ENCODE results near the gene DDX51.

DDX51 gene

DNA sequence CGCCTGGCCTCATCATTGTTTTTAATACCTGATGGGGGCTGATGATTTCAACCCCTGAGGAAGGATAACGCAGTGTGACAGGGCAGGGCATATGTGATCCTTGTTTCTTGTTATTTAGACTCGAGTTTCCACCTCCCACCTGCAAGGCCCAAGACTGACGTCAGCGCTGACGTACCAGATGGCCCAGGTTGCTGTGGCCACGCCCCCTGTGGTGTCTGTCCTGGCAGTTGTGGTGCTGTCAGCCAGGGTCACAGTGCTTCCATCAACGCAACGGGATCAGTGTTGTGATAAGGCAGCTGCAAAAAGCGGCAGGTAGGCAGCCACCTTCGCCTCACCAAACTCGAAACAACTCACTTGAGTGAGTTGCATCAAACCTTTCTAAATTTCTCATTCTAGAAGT, 18.4 kb downstream of the DDX51 start:
- H3K18ac ChIP-seq (ENCODE audit: low read length), result no peak overlapping the region
- DNase-seq, result no peak
- H3K23ac ChIP-seq (ENCODE audit: low read length), result no peak overlapping the region
- no peak overlapping the region for H3K4me3 ChIP-seq (ENCODE audit: low read length)
- H3K4ac ChIP-seq (ENCODE audit: low read depth, low read length), result no peak overlapping the region
- no peak overlapping the region for H3K56ac ChIP-seq (ENCODE audit: low read length)
- H3K36me3 ChIP-seq (ENCODE audit: control insufficient read depth, insufficient read depth, low read length), result peaks cover 10% of the 10 kb centered on the region
- no peak overlapping the region for H3K27ac ChIP-seq (ENCODE audit: low read depth, low read length)
- H2BK15ac ChIP-seq (replicated peaks; ENCODE audit: low read depth), result no peak overlapping the region
- H2AK5ac ChIP-seq (ENCODE audit: low read length), result no peak overlapping the region
- no CpG with 5 or more reads among the region's 12 CpGs for WGBS (ENCODE audit: extremely low coverage, insufficient coverage, low lambda C conversion rate)
- no peaks in the 10 kb centered on the region for H3K27me3 ChIP-seq (ENCODE audit: insufficient read depth, low read length, poor library complexity)
- no peak overlapping the region for H3K9ac ChIP-seq (ENCODE audit: low read length)
- no peak overlapping the region for H4K5ac ChIP-seq (ENCODE audit: low read length)
- no peak overlapping the region for H3K4me2 ChIP-seq (ENCODE audit: low read length)
- H2BK5ac ChIP-seq (ENCODE audit: low read length), result no peak overlapping the region
- no peaks in the 10 kb centered on the region for H3K79me2 ChIP-seq (ENCODE audit: control insufficient read depth, insufficient read depth, low read length)
- no peaks in the 10 kb centered on the region for H3K79me1 ChIP-seq (ENCODE audit: low read length)
- H4K8ac ChIP-seq (ENCODE audit: low read depth, low read length), result no peak overlapping the region
- H3K4me1 ChIP-seq (ENCODE audit: control insufficient read depth, low read depth, low read length), result no peaks in the 10 kb centered on the region
- no peak overlapping the region for H2BK120ac ChIP-seq (ENCODE audit: low read depth, low read length)

DNA sequence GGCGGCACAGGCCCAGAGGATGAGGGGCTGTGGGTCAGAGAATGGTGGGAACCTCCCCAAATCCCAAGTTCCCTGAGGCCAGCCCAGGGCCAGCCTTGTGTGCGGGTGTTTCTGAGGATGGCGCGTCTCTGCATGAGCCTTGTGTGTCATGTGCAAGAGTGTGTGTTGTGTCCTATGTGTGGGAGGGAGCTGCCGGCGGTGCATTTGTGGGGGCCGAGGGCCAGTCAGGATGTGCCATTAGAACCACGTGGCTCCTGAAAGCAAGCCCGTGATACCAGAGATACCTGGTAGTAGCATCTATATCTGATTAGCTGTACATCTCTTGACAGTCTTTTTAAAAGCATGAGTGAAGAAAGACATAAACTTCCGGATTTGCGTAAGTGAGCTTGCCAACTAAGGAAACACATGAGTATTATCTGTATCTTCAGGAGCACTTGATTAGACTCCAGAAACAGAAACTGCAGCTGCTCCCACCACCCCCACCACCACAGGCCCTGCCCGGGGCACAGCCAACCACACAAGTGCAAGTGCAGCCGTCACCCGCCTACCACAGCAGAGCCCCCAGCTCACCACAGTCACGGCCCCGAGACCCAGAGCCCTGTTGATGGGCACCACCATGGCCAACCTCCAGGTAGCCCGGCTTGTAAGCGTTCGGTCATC, 19.2 kb downstream of the DDX51 start:
- Histone ChIP-seq H3K36me3 (ENCODE audit: control insufficient read depth, insufficient read depth, low read length) (peaks cover 10% of the 10 kb centered on the region), H4K8ac (ENCODE audit: low read depth, low read length) (no peak overlapping the region), H3K4ac (ENCODE audit: low read depth, low read length) (no peak overlapping the region), H3K27ac (ENCODE audit: low read depth, low read length) (no peak overlapping the region), H3K9ac (ENCODE audit: low read length) (no peak overlapping the region), H3K79me2 (ENCODE audit: control insufficient read depth, insufficient read depth, low read length) (no peaks in the 10 kb centered on the region), H3K27me3 (ENCODE audit: insufficient read depth, low read length, poor library complexity) (no peaks in the 10 kb centered on the region), H3K23ac (ENCODE audit: low read length) (no peak overlapping the region), H2BK120ac (ENCODE audit: low read depth, low read length) (no peak overlapping the region), H3K4me3 (ENCODE audit: low read length) (no peak overlapping the region), H4K5ac (ENCODE audit: low read length) (no peak overlapping the region), H3K79me1 (ENCODE audit: low read length) (no peaks in the 10 kb centered on the region), H3K4me1 (ENCODE audit: control insufficient read depth, low read depth, low read length) (no peaks in the 10 kb centered on the region), H3K56ac (ENCODE audit: low read length) (no peak overlapping the region), H2BK15ac (replicated peaks; ENCODE audit: low read depth) (no peak overlapping the region), H3K4me2 (ENCODE audit: low read length) (no peak overlapping the region), H2BK5ac (ENCODE audit: low read length) (no peak overlapping the region), H3K18ac (ENCODE audit: low read length) (no peak overlapping the region), H2AK5ac (ENCODE audit: low read length) (no peak overlapping the region)
- no peak for DNase-seq
- no CpG with 5 or more reads among the region's 19 CpGs for WGBS (ENCODE audit: extremely low coverage, insufficient coverage, low lambda C conversion rate)

DNA sequence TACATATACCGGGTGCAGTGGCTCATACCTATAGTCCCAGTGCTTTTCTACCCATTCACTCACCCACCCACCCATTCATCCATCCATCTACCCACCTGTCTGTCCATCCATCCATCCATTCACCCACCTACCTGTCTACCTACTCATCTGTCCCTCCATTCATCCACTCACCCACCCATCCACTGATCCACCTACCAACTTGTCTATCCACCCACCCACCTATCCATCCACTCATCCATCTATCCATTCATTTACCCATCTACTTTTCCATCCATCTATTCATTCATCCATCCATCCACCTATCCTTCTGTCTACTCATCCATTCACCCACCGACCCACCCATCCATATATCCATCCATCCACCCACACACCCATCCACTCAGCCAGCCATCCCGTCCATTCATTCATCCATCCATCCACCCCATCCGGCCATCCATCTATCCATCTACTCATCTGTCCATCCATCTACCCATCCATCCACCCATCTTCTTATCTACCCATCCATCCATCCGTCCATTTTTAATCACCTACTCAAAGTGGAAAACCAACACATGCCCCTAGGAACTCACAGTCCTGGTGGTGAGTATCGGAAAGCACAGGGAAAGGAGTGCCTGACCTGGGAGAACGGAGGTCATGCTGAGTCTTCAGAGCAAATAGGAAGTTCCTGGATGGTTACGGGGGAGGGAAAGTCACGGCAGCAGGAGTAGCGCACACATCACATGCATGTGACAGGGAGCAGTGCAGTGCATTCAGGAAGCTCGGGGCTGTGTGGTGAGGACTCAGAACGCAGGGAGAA, 20.0 kb downstream of the DDX51 start:
- Histone ChIP-seq H3K27ac (ENCODE audit: low read depth, low read length) (no peak overlapping the region), H3K79me1 (ENCODE audit: low read length) (no peaks in the 10 kb centered on the region), H2BK5ac (ENCODE audit: low read length) (no peak overlapping the region), H3K56ac (ENCODE audit: low read length) (no peak overlapping the region), H3K36me3 (ENCODE audit: control insufficient read depth, insufficient read depth, low read length) (peaks cover 10% of the 10 kb centered on the region), H2AK5ac (ENCODE audit: low read length) (no peak overlapping the region), H3K4me1 (ENCODE audit: control insufficient read depth, low read depth, low read length) (no peaks in the 10 kb centered on the region), H4K8ac (ENCODE audit: low read depth, low read length) (no peak overlapping the region), H3K9ac (ENCODE audit: low read length) (no peak overlapping the region), H3K79me2 (ENCODE audit: control insufficient read depth, insufficient read depth, low read length) (no peaks in the 10 kb centered on the region), H3K4me2 (ENCODE audit: low read length) (no peak overlapping the region), H3K18ac (ENCODE audit: low read length) (no peak overlapping the region), H3K27me3 (ENCODE audit: insufficient read depth, low read length, poor library complexity) (no peaks in the 10 kb centered on the region), H3K23ac (ENCODE audit: low read length) (no peak overlapping the region), H3K4me3 (ENCODE audit: low read length) (no peak overlapping the region), H3K4ac (ENCODE audit: low read depth, low read length) (no peak overlapping the region), H2BK120ac (ENCODE audit: low read depth, low read length) (no peak overlapping the region), H4K5ac (ENCODE audit: low read length) (no peak overlapping the region), H2BK15ac (replicated peaks; ENCODE audit: low read depth) (no peak overlapping the region)
- DNase-seq, result no peak
- no CpG with 5 or more reads among the region's 12 CpGs for WGBS (ENCODE audit: extremely low coverage, insufficient coverage, low lambda C conversion rate)

DNA sequence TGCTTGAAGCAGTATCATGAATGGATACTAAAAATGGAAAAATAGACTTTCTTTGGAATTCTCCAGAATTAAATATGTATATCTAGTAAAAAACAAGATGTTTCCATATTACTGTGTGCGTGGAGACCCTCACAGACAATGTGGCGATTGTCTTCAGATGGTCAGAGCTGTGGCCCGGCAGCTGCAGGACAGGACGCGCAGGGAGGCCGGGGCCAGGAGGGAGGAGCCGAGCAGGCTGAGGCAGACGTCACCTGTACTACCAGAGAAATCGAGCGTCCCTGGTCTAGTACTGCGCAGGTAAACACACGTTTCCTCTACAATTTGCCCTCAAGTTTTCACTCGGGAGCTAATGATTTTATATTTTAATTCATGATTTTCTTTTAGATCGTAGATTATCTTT, 22.8 kb downstream of the DDX51 start:
- Histone ChIP-seq H3K36me3 (ENCODE audit: control insufficient read depth, insufficient read depth, low read length) (peaks cover 3% of the 10 kb centered on the region), H2AK5ac (ENCODE audit: low read length) (no peak overlapping the region), H3K4ac (ENCODE audit: low read depth, low read length) (no peak overlapping the region), H3K9ac (ENCODE audit: low read length) (no peak overlapping the region), H3K79me1 (ENCODE audit: low read length) (no peaks in the 10 kb centered on the region), H2BK5ac (ENCODE audit: low read length) (no peak overlapping the region), H3K23ac (ENCODE audit: low read length) (no peak overlapping the region), H2BK15ac (replicated peaks; ENCODE audit: low read depth) (no peak overlapping the region), H3K56ac (ENCODE audit: low read length) (no peak overlapping the region), H3K4me3 (ENCODE audit: low read length) (no peak overlapping the region), H4K5ac (ENCODE audit: low read length) (no peak overlapping the region), H3K18ac (ENCODE audit: low read length) (no peak overlapping the region), H3K4me2 (ENCODE audit: low read length) (no peak overlapping the region), H3K79me2 (ENCODE audit: control insufficient read depth, insufficient read depth, low read length) (no peaks in the 10 kb centered on the region), H3K27ac (ENCODE audit: low read depth, low read length) (no peak overlapping the region), H2BK120ac (ENCODE audit: low read depth, low read length) (no peak overlapping the region), H3K27me3 (ENCODE audit: insufficient read depth, low read length, poor library complexity) (no peaks in the 10 kb centered on the region), H3K4me1 (ENCODE audit: control insufficient read depth, low read depth, low read length) (no peaks in the 10 kb centered on the region), H4K8ac (ENCODE audit: low read depth, low read length) (no peak overlapping the region)
- DNase-seq, result no peak
- no CpG with 5 or more reads among the region's 14 CpGs for WGBS (ENCODE audit: extremely low coverage, insufficient coverage, low lambda C conversion rate)

DNA sequence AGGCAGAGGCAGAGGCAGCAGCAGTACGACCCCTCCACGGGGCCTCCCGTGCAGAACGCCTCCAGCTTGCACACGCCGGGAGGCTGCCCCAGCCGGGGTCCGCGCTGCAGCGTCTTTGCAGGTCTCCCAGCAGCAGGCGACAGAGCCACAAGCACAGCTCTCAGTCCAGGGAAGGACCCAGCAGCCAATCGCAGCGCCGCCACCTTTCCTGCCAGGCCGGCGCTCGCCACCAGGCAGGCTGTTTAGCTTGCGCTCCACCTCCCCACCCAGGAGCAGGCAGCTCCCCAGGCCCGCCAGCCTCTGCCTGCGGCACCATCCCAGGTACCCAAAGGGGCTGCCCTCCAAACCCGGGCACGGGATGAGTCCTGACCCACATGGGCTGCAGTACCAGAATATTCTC, 25.2 kb downstream of the DDX51 start:
- no peak overlapping the region for H3K18ac ChIP-seq (ENCODE audit: low read length)
- no peak overlapping the region for H2BK120ac ChIP-seq (ENCODE audit: low read depth, low read length)
- no peak overlapping the region for H3K4me2 ChIP-seq (ENCODE audit: low read length)
- no peaks in the 10 kb centered on the region for H3K4me1 ChIP-seq (ENCODE audit: control insufficient read depth, low read depth, low read length)
- H3K9ac ChIP-seq (ENCODE audit: low read length), result no peak overlapping the region
- no peak overlapping the region for H2BK5ac ChIP-seq (ENCODE audit: low read length)
- no peak for DNase-seq
- no peaks in the 10 kb centered on the region for H3K27me3 ChIP-seq (ENCODE audit: insufficient read depth, low read length, poor library complexity)
- no peak overlapping the region for H3K23ac ChIP-seq (ENCODE audit: low read length)
- no peak overlapping the region for H3K4ac ChIP-seq (ENCODE audit: low read depth, low read length)
- no peak overlapping the region for H4K5ac ChIP-seq (ENCODE audit: low read length)
- H2AK5ac ChIP-seq (ENCODE audit: low read length), result no peak overlapping the region
- H3K4me3 ChIP-seq (ENCODE audit: low read length), result no peak overlapping the region
- no peaks in the 10 kb centered on the region for H3K79me2 ChIP-seq (ENCODE audit: control insufficient read depth, insufficient read depth, low read length)
- no peak overlapping the region for H3K27ac ChIP-seq (ENCODE audit: low read depth, low read length)
- no peaks in the 10 kb centered on the region for H3K79me1 ChIP-seq (ENCODE audit: low read length)
- H4K8ac ChIP-seq (ENCODE audit: low read depth, low read length), result no peak overlapping the region
- WGBS (ENCODE audit: extremely low coverage, insufficient coverage, low lambda C conversion rate), result no CpG with 5 or more reads among the region's 22 CpGs
- no peak overlapping the region for H2BK15ac ChIP-seq (replicated peaks; ENCODE audit: low read depth)
- no peak overlapping the region for H3K56ac ChIP-seq (ENCODE audit: low read length)
- peaks cover 3% of the 10 kb centered on the region for H3K36me3 ChIP-seq (ENCODE audit: control insufficient read depth, insufficient read depth, low read length)

DNA sequence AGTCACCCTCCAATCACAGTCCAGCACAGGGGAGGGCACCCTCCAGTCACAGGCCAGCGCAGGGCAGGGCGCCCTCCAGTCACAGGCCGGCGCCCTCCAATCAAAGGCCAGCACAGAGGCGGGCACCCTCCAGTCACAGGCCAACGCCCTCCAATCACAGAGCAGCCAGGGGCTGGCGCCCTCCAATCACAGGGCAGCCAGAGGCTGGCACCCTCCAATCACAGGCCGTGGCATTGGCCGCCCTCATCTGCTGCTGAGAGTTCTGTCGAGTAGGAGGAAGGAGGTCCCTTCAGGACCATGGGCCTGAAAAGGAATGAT, 26.6 kb downstream of the DDX51 start:
- H2BK5ac ChIP-seq (ENCODE audit: low read length), result no peak overlapping the region
- no peaks in the 10 kb centered on the region for H3K4me1 ChIP-seq (ENCODE audit: control insufficient read depth, low read depth, low read length)
- peak; percentile 57 for DNase-seq
- H4K8ac ChIP-seq (ENCODE audit: low read depth, low read length), result no peak overlapping the region
- no peak overlapping the region for H4K5ac ChIP-seq (ENCODE audit: low read length)
- no peak overlapping the region for H3K4ac ChIP-seq (ENCODE audit: low read depth, low read length)
- H3K56ac ChIP-seq (ENCODE audit: low read length), result no peak overlapping the region
- H3K36me3 ChIP-seq (ENCODE audit: control insufficient read depth, insufficient read depth, low read length), result peaks cover 3% of the 10 kb centered on the region
- H3K27ac ChIP-seq (ENCODE audit: low read depth, low read length), result no peak overlapping the region
- no peak overlapping the region for H2AK5ac ChIP-seq (ENCODE audit: low read length)
- H3K23ac ChIP-seq (ENCODE audit: low read length), result no peak overlapping the region
- H2BK120ac ChIP-seq (ENCODE audit: low read depth, low read length), result no peak overlapping the region
- H3K4me3 ChIP-seq (ENCODE audit: low read length), result no peak overlapping the region
- WGBS (ENCODE audit: extremely low coverage, insufficient coverage, low lambda C conversion rate), result no CpG with 5 or more reads among the region's 10 CpGs
- H3K9ac ChIP-seq (ENCODE audit: low read length), result no peak overlapping the region
- H3K18ac ChIP-seq (ENCODE audit: low read length), result no peak overlapping the region
- H3K79me2 ChIP-seq (ENCODE audit: control insufficient read depth, insufficient read depth, low read length), result no peaks in the 10 kb centered on the region
- H3K4me2 ChIP-seq (ENCODE audit: low read length), result no peak overlapping the region
- H2BK15ac ChIP-seq (replicated peaks; ENCODE audit: low read depth), result no peak overlapping the region
- no peaks in the 10 kb centered on the region for H3K79me1 ChIP-seq (ENCODE audit: low read length)
- no peaks in the 10 kb centered on the region for H3K27me3 ChIP-seq (ENCODE audit: insufficient read depth, low read length, poor library complexity)

Data from mesendoderm (in vitro differentiated cells).